GM12878 (cell line): ENCODE measurements around the gene ZBTB7B. TPM values are rescaled to one million over a fixed set of nuclear protein-coding genes. Genes with fewer than 3 reads are reported as not detected.

ENCODE experiments used
- CHD4 ChIP-seq: fragments of 200-600 bp; sonication (generic); IDR thresholded peaks from 2 replicates; pipeline ENCODE4 v1.6.1; 2016; ENCODE audit warnings: mild to moderate bottlenecking
- EZH2 ChIP-seq: IDR thresholded peaks from 2 replicates; pipeline ENCODE4 v1.6.1; 2012; ENCODE audit warnings: low read depth, mild to moderate bottlenecking, control low read depth, inconsistent platforms, low read length, borderline replicate concordance; ENCODE audit not compliant: control insufficient read depth
- MEF2B ChIP-seq: fragments of 450-650 bp; IDR thresholded peaks from 2 replicates; pipeline ENCODE4 v1.6.1; 2018; ENCODE audit warnings: mild to moderate bottlenecking, moderate library complexity; ENCODE audit not compliant: partially characterized antibody, poor library complexity, severe bottlenecking
- MYB ChIP-seq: fragments of 150-350 bp; IDR thresholded peaks from 2 replicates; pipeline ENCODE4 v1.6.1; 2014; ENCODE audit warnings: mild to moderate bottlenecking, low read depth, low read length, borderline replicate concordance
- NR2F1 ChIP-seq: fragments of 450-650 bp; conservative IDR thresholded peaks from 2 replicates; pipeline ENCODE4 v1.6.1; 2017; ENCODE audit warnings: mild to moderate bottlenecking
- SKIL ChIP-seq: fragments of 450-650 bp; IDR thresholded peaks from 2 replicates; pipeline ENCODE4 v1.6.1; 2017; ENCODE audit warnings: mild to moderate bottlenecking, low read depth, inconsistent platforms; ENCODE audit not compliant: poor library complexity, severe bottlenecking
- WRNIP1 ChIP-seq: IDR thresholded peaks from 2 replicates; pipeline ENCODE4 v1.6.1; 2011; ENCODE audit warnings: low read depth, low read length, improper control_type of control experiment, borderline replicate concordance
- ZBED1 ChIP-seq: IDR thresholded peaks from 2 replicates; pipeline ENCODE4 v1.6.1; 2016; ENCODE audit warnings: borderline replicate concordance
- polyA plus RNA-seq, 11 experiments: library from polyadenylated mRNA; depleted of rRNA in 4 of 11; unstranded in 6 of 11; stranded (reverse) in 5 of 11; fragments of >200 nt; fragmentation: Nextera tagmentation in 4 of 11; fragmentation: Illumina TruSeq in 1 of 11; extraction: Ambion mirVana in 4 of 11; extraction: Trizol in 1 of 11; gene quantifications; 1 replicate in 1 of 11; 2 replicates in 10 of 11; pipeline versions ENCODE4 v1.2.1 to v1.2.3, GENCODE V29; 2011 to 2016; ENCODE audit warnings: inconsistent platforms in 2 of 11, missing spikeins in 2 of 11, low read depth in 1 of 11
- total RNA-seq, 4 experiments: library from RNA; depleted of rRNA in 3 of 4; stranded (reverse); fragments of >200 nt in 3 of 4; fragmentation: Illumina TruSeq in 1 of 4; extraction: Trizol in 1 of 4; gene quantifications; 2 replicates each; pipeline versions ENCODE4 v1.2.1 to v1.2.3, GENCODE V29; 2013 to 2021
- TF ChIP-seq, protein P1 (sequence below): IDR thresholded peaks from 2 replicates; pipeline ENCODE4 v1.6.1; 2011; ENCODE audit warnings: low read depth, mild to moderate bottlenecking, low read length, moderate library complexity, borderline replicate concordance; ENCODE audit errors: extremely low read depth
- TF ChIP-seq, protein P2 (sequence below), 3 experiments: IDR thresholded peaks in 2 of 3; conservative IDR thresholded peaks in 1 of 3; 2 replicates each; pipeline ENCODE4 v1.5.1; 2011; ENCODE audit warnings: low read depth in 3 of 3, low read length in 3 of 3, mild to moderate bottlenecking in 3 of 3, control low read depth in 2 of 3, moderate library complexity in 2 of 3, inconsistent platforms in 1 of 3, mixed read lengths in 1 of 3; ENCODE audit not compliant: control insufficient read depth in 2 of 3, insufficient read depth in 1 of 3; ENCODE audit errors: extremely low read depth in 1 of 3
- TF ChIP-seq, protein P3 (sequence below): fragments of 450-650 bp; IDR thresholded peaks from 2 replicates; pipeline ENCODE4 v1.6.1; 2016; ENCODE audit warnings: mild to moderate bottlenecking, moderate library complexity, borderline replicate concordance
- TF ChIP-seq, protein P4 (sequence below): IDR thresholded peaks from 2 replicates; pipeline ENCODE4 v1.6.1; 2012; ENCODE audit warnings: mild to moderate bottlenecking, low read depth, low read length

Gene ZBTB7B
- total and polyA plus RNA-seq, 10 of the 15 experiments (the other 5 are each of a cell fraction or from before 2014, with no cell fraction given) = 0.11 to 44.9 (median 11.3) TPM

DNA sequence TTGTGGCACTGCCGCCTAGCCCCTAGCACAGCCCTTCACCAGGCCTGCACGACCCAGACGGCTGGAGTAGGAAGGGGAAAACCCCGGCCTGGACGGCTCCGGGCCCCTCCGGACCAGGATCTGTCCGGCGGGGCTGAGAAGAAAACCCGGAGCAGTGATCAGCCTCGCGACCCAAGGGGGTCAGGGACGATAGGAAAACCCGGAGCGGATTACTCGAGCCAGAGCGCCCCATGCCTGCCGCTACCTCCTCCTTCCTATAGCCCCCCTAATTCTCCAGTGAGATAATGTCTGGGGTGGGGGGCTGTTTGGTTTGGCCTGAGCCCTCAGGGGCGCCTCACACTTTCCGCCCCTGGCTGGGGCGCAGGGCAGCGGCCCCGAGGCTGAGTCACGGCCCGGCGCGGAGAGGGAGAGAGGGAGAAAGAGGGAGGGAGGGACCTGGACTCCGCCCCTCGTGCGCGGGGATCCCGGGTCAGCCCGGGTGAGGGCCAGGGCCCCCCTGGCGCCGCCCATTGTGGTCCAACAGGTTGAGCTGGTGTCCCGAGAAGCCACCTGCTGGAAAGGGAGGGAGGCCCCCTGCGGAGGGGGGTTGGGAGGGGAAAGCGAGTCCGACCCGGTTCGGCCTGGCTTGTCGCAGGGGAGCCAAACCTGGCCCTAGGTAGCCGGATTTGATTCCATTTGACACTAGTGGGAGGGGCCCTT, 1.7 kb upstream of the ZBTB7B start (continued):
- TF ChIP-seq, protein P1, sequence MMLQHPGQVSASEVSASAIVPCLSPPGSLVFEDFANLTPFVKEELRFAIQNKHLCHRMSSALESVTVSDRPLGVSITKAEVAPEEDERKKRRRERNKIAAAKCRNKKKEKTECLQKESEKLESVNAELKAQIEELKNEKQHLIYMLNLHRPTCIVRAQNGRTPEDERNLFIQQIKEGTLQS = no peak
- TF ChIP-seq MYB = no peak
- TF ChIP-seq, protein P2, sequence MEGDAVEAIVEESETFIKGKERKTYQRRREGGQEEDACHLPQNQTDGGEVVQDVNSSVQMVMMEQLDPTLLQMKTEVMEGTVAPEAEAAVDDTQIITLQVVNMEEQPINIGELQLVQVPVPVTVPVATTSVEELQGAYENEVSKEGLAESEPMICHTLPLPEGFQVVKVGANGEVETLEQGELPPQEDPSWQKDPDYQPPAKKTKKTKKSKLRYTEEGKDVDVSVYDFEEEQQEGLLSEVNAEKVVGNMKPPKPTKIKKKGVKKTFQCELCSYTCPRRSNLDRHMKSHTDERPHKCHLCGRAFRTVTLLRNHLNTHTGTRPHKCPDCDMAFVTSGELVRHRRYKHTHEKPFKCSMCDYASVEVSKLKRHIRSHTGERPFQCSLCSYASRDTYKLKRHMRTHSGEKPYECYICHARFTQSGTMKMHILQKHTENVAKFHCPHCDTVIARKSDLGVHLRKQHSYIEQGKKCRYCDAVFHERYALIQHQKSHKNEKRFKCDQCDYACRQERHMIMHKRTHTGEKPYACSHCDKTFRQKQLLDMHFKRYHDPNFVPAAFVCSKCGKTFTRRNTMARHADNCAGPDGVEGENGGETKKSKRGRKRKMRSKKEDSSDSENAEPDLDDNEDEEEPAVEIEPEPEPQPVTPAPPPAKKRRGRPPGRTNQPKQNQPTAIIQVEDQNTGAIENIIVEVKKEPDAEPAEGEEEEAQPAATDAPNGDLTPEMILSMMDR (IDR thresholded peaks at IDR 0.05 in 2 of 3, conservative IDR thresholded peaks at IDR 0.05 in 1 of 3; ENCODE audit: control insufficient read depth in 2 of 3, extremely low read depth in 1 of 3, insufficient read depth in 1 of 3, low read depth in 3 of 3, low read length in 3 of 3) = no peak
- peak; percentile 68 for TF ChIP-seq MEF2B
- TF ChIP-seq WRNIP1 = no peak
- TF ChIP-seq CHD4 = no peak
- no peak for TF ChIP-seq ZBED1
- TF ChIP-seq NR2F1 = peak; percentile 93
- TF ChIP-seq EZH2 = no peak
- TF ChIP-seq, protein P3, sequence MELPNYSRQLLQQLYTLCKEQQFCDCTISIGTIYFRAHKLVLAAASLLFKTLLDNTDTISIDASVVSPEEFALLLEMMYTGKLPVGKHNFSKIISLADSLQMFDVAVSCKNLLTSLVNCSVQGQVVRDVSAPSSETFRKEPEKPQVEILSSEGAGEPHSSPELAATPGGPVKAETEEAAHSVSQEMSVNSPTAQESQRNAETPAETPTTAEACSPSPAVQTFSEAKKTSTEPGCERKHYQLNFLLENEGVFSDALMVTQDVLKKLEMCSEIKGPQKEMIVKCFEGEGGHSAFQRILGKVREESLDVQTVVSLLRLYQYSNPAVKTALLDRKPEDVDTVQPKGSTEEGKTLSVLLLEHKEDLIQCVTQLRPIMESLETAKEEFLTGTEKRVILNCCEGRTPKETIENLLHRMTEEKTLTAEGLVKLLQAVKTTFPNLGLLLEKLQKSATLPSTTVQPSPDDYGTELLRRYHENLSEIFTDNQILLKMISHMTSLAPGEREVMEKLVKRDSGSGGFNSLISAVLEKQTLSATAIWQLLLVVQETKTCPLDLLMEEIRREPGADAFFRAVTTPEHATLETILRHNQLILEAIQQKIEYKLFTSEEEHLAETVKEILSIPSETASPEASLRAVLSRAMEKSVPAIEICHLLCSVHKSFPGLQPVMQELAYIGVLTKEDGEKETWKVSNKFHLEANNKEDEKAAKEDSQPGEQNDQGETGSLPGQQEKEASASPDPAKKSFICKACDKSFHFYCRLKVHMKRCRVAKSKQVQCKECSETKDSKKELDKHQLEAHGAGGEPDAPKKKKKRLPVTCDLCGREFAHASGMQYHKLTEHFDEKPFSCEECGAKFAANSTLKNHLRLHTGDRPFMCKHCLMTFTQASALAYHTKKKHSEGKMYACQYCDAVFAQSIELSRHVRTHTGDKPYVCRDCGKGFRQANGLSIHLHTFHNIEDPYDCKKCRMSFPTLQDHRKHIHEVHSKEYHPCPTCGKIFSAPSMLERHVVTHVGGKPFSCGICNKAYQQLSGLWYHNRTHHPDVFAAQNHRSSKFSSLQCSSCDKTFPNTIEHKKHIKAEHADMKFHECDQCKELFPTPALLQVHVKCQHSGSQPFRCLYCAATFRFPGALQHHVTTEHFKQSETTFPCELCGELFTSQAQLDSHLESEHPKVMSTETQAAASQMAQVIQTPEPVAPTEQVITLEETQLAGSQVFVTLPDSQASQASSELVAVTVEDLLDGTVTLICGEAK = peak; percentile 78; the same call in 1 of the 2 replicates
- TF ChIP-seq, protein P4, sequence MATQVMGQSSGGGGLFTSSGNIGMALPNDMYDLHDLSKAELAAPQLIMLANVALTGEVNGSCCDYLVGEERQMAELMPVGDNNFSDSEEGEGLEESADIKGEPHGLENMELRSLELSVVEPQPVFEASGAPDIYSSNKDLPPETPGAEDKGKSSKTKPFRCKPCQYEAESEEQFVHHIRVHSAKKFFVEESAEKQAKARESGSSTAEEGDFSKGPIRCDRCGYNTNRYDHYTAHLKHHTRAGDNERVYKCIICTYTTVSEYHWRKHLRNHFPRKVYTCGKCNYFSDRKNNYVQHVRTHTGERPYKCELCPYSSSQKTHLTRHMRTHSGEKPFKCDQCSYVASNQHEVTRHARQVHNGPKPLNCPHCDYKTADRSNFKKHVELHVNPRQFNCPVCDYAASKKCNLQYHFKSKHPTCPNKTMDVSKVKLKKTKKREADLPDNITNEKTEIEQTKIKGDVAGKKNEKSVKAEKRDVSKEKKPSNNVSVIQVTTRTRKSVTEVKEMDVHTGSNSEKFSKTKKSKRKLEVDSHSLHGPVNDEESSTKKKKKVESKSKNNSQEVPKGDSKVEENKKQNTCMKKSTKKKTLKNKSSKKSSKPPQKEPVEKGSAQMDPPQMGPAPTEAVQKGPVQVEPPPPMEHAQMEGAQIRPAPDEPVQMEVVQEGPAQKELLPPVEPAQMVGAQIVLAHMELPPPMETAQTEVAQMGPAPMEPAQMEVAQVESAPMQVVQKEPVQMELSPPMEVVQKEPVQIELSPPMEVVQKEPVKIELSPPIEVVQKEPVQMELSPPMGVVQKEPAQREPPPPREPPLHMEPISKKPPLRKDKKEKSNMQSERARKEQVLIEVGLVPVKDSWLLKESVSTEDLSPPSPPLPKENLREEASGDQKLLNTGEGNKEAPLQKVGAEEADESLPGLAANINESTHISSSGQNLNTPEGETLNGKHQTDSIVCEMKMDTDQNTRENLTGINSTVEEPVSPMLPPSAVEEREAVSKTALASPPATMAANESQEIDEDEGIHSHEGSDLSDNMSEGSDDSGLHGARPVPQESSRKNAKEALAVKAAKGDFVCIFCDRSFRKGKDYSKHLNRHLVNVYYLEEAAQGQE = no peak
- peak; percentile 50 for TF ChIP-seq SKIL
